A673 (cell line): ENCODE measurements around the gene HMHB1. TPM values are rescaled to one million over a fixed set of nuclear protein-coding genes. Genes with fewer than 3 reads are reported as not detected.

Source experiments
- BruUV-seq: library from RNA; stranded (reverse); fragments of 400-500 nt; replicated peaks from 2 replicates; lab custom pipeline; 2021; lab: Mats Ljungman, UMichigan
- CTCF ChIA-PET: fragments of 300-600 bp; sonication (Branson Sonifier 250); formaldehyde crosslinking; loops from one replicate; lab custom pipeline; 2022; ENCODE audit warnings: antibody characterized with exemption; lab: Charles Lee
- POLR2A ChIA-PET: fragments of 300-600 bp; sonication (Branson Sonifier 250); formaldehyde crosslinking; loops from one replicate; lab custom pipeline; 2022; ENCODE audit warnings: antibody characterized with exemption; ENCODE audit not compliant: low non-redundant PET; lab: Charles Lee
- DNase-seq: peaks from one replicate; pipeline ENCODE4 v3.0.0-alpha.2; 2015; ENCODE audit warnings: low spot score
- H3K27ac ChIP-seq: fragments of 200-600 bp; sonication (generic); 2 replicates; pipeline ENCODE4 v1.5.1; 2016; ENCODE audit warnings: mixed run types, low read depth, mild to moderate bottlenecking, mixed read lengths, antibody characterized with exemption, low read length; ENCODE audit not compliant: poor library complexity, severe bottlenecking
- H3K27me3 ChIP-seq: fragments of 200-600 bp; sonication (generic); replicated peaks from 2 replicates; pipeline ENCODE4 v1.6.1; 2017; ENCODE audit warnings: mixed run types, low read depth, mild to moderate bottlenecking, mixed read lengths, antibody characterized with exemption, low read length; ENCODE audit not compliant: insufficient read depth, poor library complexity
- H3K36me3 ChIP-seq: fragments of 200-600 bp; sonication (generic); 2 replicates; pipeline ENCODE4 v1.6.1; 2016; ENCODE audit warnings: mixed run types, mild to moderate bottlenecking, mixed read lengths, antibody characterized with exemption, low read length; ENCODE audit not compliant: insufficient read depth, poor library complexity, severe bottlenecking
- H3K4me1 ChIP-seq: fragments of 200-600 bp; sonication (generic); 2 replicates; pipeline ENCODE4 v1.6.1; 2017; ENCODE audit warnings: mixed run types, mild to moderate bottlenecking, mixed read lengths, antibody characterized with exemption, low read length; ENCODE audit not compliant: insufficient read depth, poor library complexity, severe bottlenecking
- H3K4me3 ChIP-seq: fragments of 200-600 bp; sonication (generic); 2 replicates; pipeline ENCODE4 v1.5.1; 2016; ENCODE audit warnings: low read depth, mixed run types, mild to moderate bottlenecking, mixed read lengths, low read length; ENCODE audit not compliant: poor library complexity, severe bottlenecking
- H3K9me3 ChIP-seq: fragments of 200-600 bp; sonication (generic); 2 replicates; pipeline ENCODE4 v1.6.1; 2016; ENCODE audit warnings: mixed run types, low read depth, mild to moderate bottlenecking, mixed read lengths, antibody characterized with exemption, low read length; ENCODE audit not compliant: poor library complexity, severe bottlenecking
- CTCF ChIP-seq: fragments of 300-800, 200-600 bp; sonication (generic); conservative IDR thresholded peaks from 2 replicates; pipeline ENCODE4 v1.5.1; 2017; ENCODE audit warnings: low read depth, mild to moderate bottlenecking, antibody characterized with exemption, low read length, moderate library complexity, mixed read lengths
- EZH2 ChIP-seq: fragments of 200-600 bp; sonication (generic); IDR thresholded peaks from 2 replicates; pipeline ENCODE4 v1.6.1; 2017; ENCODE audit warnings: borderline replicate concordance, low read depth, mild to moderate bottlenecking, mixed read lengths, antibody characterized with exemption, low read length; ENCODE audit not compliant: poor library complexity, severe bottlenecking
- intact Hi-C: fragments of 100-400 bp; cut with micrococcal nuclease; formaldehyde crosslinking; loops from one replicate; pipeline ENCODE4 v1.10.0; 2022; ENCODE audit not compliant: unreplicated experiment
- total RNA-seq: library from RNA; stranded (reverse); gene quantifications from 2 replicates; pipeline ENCODE4 v1.2.3, GENCODE V29; 2021

The HMHB1 gene
- total RNA-seq, 1 experiment from 2014 or later = not detected

GRCh38 chr5:143791848-143792731, 19.9 kb upstream of the HMHB1 start:
- Histone ChIP-seq H3K4me3 (no peak overlapping the region), H3K4me1 (peaks cover 11% of the 10 kb centered on the region), H3K27ac (no peak overlapping the region), H3K9me3 (no peaks in the 10 kb centered on the region), H3K36me3 (no peaks in the 10 kb centered on the region), H3K27me3 (no peaks in the 10 kb centered on the region)
- no TSS peak for BruUV-seq
- peak; percentile 16 for DNase-seq
- TF ChIP-seq EZH2 (no peak), CTCF (no peak)
- CTCF ChIA-PET = no interaction called here
- POLR2A ChIA-PET = no interaction called here
- intact Hi-C loops = no loop called here

GRCh38 chr5:143793249-143793648, 18.7 kb upstream of the HMHB1 start:
- Histone ChIP-seq H3K9me3 (no peaks in the 10 kb centered on the region), H3K27ac (no peak overlapping the region), H3K4me3 (no peak overlapping the region), H3K27me3 (no peaks in the 10 kb centered on the region), H3K4me1 (peaks cover 11% of the 10 kb centered on the region), H3K36me3 (no peaks in the 10 kb centered on the region)
- TF ChIP-seq EZH2 = no peak
- no peak for TF ChIP-seq CTCF
- intact Hi-C loops = no loop called here
- CTCF ChIA-PET = no interaction called here
- no TSS peak for BruUV-seq
- DNase-seq = peak; percentile 8
- POLR2A ChIA-PET = no interaction called here

GRCh38 chr5:143796125-143796524, 15.8 kb upstream of the HMHB1 start:
- Histone ChIP-seq H3K36me3 (no peaks in the 10 kb centered on the region), H3K9me3 (no peaks in the 10 kb centered on the region), H3K4me1 (peaks cover 11% of the 10 kb centered on the region), H3K4me3 (no peak overlapping the region), H3K27me3 (peaks cover 7% of the 10 kb centered on the region), H3K27ac (no peak overlapping the region)
- POLR2A ChIA-PET = no interaction called here
- intact Hi-C loops = no loop called here
- CTCF ChIA-PET = no interaction called here
- TF ChIP-seq CTCF (no peak), EZH2 (no peak)
- no peak for DNase-seq
- no TSS peak for BruUV-seq
